ENCODE data around the gene KREMEN1. TPM values are rescaled to one million over a fixed set of nuclear protein-coding genes. Genes with fewer than 3 reads are reported as not detected.

The KREMEN1 gene
- total RNA-seq, 1 donor from 2014 or later: 20.5 TPM

DNA sequence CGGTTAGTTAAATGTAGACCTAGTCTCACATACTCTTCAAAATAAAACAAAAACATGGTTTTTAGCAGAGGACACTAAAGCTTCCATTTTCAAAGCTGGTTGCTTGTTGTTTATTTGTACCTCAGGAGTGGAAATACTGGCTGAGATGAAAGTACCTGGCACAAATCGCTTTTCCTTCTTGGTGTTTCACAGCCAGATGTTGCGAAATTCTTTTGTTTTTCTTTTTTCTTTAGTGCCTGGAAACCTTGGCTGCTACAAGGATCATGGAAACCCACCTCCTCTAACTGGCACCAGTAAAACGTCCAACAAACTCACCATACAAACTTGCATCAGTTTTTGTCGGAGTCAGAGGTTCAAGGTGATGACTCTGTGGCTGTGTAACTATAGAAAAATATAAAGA lies 48.3 kb downstream of the KREMEN1 start:
- Mint-ChIP-seq H3K27ac (ENCODE audit: unreplicated experiment) (no peak overlapping the region), H3K4me3 (ENCODE audit: unreplicated experiment) (no peak overlapping the region), H3K4me1 (ENCODE audit: low read depth, unreplicated experiment) (peaks cover 10% of the 10 kb centered on the region), H3K27me3 (ENCODE audit: unreplicated experiment) (peaks cover 3% of the 10 kb centered on the region), H3K9me3 (ENCODE audit: unreplicated experiment) (peaks cover 3% of the 10 kb centered on the region), H3K36me3 (ENCODE audit: unreplicated experiment) (peaks cover 13% of the 10 kb centered on the region)
- TF ChIP-seq CTCF (IDR thresholded peaks at IDR 0.05; ENCODE audit: partially characterized antibody, unreplicated experiment): no peak
- no peak for DNase-seq

DNA sequence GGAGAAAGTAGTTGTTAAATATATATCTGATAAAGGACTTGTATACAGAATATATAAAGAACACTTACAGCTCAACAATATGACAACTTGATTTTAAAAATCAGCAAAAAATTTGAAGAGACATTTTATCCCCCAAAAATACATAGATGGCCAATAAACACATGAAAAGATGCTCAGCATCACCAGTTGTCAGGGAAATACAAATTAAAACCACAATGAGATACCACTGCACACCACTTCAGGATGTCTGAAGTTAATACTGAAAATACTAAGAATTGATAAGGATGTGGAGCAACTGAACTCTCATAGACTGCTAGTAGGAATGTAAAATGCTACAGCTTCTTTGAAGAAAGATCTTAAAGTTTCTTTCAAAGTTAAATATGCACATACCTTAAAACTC lies 49.2 kb downstream of the KREMEN1 start:
- no peak for TF ChIP-seq CTCF (IDR thresholded peaks at IDR 0.05; ENCODE audit: partially characterized antibody, unreplicated experiment)
- Mint-ChIP-seq H3K4me1 (ENCODE audit: low read depth, unreplicated experiment) (peaks cover 10% of the 10 kb centered on the region), H3K27ac (ENCODE audit: unreplicated experiment) (no peak overlapping the region), H3K9me3 (ENCODE audit: unreplicated experiment) (peaks cover 3% of the 10 kb centered on the region), H3K36me3 (ENCODE audit: unreplicated experiment) (peaks cover 13% of the 10 kb centered on the region), H3K27me3 (ENCODE audit: unreplicated experiment) (peaks cover 3% of the 10 kb centered on the region), H3K4me3 (ENCODE audit: unreplicated experiment) (no peak overlapping the region)
- DNase-seq: no peak

- Mint-ChIP-seq H3K4me3 (ENCODE audit: unreplicated experiment) (no peak overlapping the region), H3K27me3 (ENCODE audit: unreplicated experiment) (peaks cover 2% of the 10 kb centered on the region), H3K36me3 (ENCODE audit: unreplicated experiment) (peaks cover 6% of the 10 kb centered on the region), H3K27ac (ENCODE audit: unreplicated experiment) (no peak overlapping the region), H3K4me1 (ENCODE audit: low read depth, unreplicated experiment) (peaks cover 14% of the 10 kb centered on the region), H3K9me3 (ENCODE audit: unreplicated experiment) (peaks cover 1% of the 10 kb centered on the region)
- no peak for DNase-seq
- no peak for TF ChIP-seq CTCF (IDR thresholded peaks at IDR 0.05; ENCODE audit: partially characterized antibody, unreplicated experiment)
These were observed 52.1 kb downstream of the KREMEN1 start for GRCh38 chr22:29124777-29125442.

GRCh38 chr22:29125443-29125778 lies 52.6 kb downstream of the KREMEN1 start:
- Mint-ChIP-seq H3K36me3 (ENCODE audit: unreplicated experiment) (peaks cover 2% of the 10 kb centered on the region), H3K4me1 (ENCODE audit: low read depth, unreplicated experiment) (peaks cover 19% of the 10 kb centered on the region), H3K27me3 (ENCODE audit: unreplicated experiment) (peaks cover 2% of the 10 kb centered on the region), H3K4me3 (ENCODE audit: unreplicated experiment) (no peak overlapping the region), H3K9me3 (ENCODE audit: unreplicated experiment) (peaks cover 1% of the 10 kb centered on the region), H3K27ac (ENCODE audit: unreplicated experiment) (no peak overlapping the region)
- DNase-seq: no peak
- no peak for TF ChIP-seq CTCF (IDR thresholded peaks at IDR 0.05; ENCODE audit: partially characterized antibody, unreplicated experiment)

DNA sequence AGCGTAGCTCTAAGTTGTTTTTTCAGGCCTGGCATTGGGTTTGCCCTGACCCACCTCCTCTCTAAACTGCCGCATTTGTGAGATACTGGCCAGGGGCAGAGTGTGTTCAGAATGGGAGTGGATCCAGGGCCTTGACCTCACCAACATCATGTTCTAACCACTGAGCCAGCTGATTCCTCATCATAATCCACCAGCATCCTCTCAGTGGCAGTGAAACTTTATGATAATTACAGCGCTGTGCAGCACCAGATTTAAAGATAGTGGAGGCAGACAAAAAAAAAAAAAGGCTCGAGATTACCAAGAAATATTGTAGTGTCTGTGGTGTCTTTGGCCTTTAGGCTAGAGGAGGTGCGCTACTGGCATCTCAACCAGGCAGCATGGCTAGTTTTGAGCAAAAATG lies 53.0 kb downstream of the KREMEN1 start:
- TF ChIP-seq CTCF (IDR thresholded peaks at IDR 0.05; ENCODE audit: partially characterized antibody, unreplicated experiment): no peak
- peaks cover 21% of the 10 kb centered on the region for H3K4me1 Mint-ChIP-seq (ENCODE audit: low read depth, unreplicated experiment)
- no peak overlapping the region for H3K27ac Mint-ChIP-seq (ENCODE audit: unreplicated experiment)
- H3K27me3 Mint-ChIP-seq (ENCODE audit: unreplicated experiment): peaks cover 2% of the 10 kb centered on the region
- no peak overlapping the region for H3K4me3 Mint-ChIP-seq (ENCODE audit: unreplicated experiment)
- H3K36me3 Mint-ChIP-seq (ENCODE audit: unreplicated experiment): no peaks in the 10 kb centered on the region
- H3K9me3 Mint-ChIP-seq (ENCODE audit: unreplicated experiment): peaks cover 1% of the 10 kb centered on the region
- DNase-seq: no peak
